Fibroblast of skin of scalp (primary cell): ENCODE data around the gene GLUD2. TPM values are rescaled to one million over a fixed set of nuclear protein-coding genes. Genes with fewer than 3 reads are reported as not detected.
A peak's percentile ranks its signal among the peaks of the same experiment; 100 is the strongest.
"Not testable (repeated sequence)": the region's sequence is repeated elsewhere in the genome, so short reads cannot be mapped to it uniquely, and the experiment has no call there.

ENCODE experiments used
- DNase-seq: peaks from one replicate; pipeline ENCODE4 v3.0.0-alpha.2; 2013
- polyA plus RNA-seq, 2 experiments: library from polyadenylated mRNA; unstranded; fragments of 120-200 nt; gene quantifications; one replicate each; pipeline ENCODE4 v1.2.1, GENCODE V29; 2013; ENCODE audit not compliant: insufficient read length in 2 of 2

The GLUD2 gene
- 2.0 TPM for polyA plus RNA-seq (2013, experiment 1 of 2; ENCODE audit: insufficient read length)
- 2.5 TPM for polyA plus RNA-seq (2013, experiment 2 of 2; ENCODE audit: insufficient read length)

DNA sequence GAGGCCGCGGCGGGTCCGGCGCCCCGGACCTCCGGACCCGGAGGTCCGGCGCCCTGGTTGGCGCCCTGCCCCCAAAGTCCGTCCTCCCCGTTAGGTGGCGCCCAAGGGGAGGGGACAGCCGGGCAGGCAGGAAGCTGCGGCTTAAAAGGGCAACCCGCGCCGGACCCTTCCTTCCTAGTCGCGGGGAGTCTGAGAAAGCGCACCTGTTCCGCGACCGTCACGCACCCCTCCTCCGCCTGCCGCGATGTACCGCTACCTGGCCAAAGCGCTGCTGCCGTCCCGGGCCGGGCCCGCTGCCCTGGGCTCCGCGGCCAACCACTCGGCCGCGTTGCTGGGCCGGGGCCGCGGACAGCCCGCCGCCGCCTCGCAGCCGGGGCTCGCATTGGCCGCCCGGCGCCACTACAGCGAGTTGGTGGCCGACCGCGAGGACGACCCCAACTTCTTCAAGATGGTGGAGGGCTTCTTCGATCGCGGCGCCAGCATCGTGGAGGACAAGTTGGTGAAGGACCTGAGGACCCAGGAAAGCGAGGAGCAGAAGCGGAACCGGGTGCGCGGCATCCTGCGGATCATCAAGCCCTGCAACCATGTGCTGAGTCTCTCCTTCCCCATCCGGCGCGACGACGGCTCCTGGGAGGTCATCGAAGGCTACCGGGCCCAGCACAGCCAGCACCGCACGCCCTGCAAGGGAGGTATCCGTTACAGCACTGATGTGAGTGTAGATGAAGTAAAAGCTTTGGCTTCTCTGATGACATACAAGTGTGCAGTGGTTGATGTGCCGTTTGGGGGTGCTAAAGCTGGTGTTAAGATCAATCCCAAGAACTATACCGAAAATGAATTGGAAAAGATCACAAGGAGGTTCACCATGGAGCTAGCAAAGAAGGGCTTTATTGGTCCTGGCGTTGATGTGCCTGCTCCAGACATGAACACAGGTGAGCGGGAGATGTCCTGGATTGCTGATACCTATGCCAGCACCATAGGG is at the start of gene GLUD2:
Gene GLUD2, plus strand, starts transcription at position 170 of the 979 bp plus-strand sequence. Its CDS starts 75 bp downstream, at position 245.
- peak; percentile 12 for DNase-seq

DNA sequence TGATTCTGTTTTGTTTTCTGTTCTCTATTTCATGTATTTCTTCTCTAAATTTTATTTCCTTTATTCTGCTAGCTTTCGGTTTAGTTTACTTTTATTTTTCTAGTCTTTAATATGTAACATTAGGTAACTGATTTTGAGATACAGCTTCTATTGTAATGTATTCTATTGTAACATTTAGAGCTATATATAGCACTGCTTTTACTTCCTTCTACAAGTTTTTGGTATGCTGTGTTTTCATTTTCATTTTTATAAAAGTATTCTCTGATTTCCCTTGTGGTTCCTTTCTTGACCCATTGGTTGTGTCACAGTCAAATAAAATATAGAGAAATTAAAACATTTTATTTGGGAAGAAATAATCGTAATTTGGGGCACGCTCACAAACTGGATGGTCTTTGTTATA is 48.0 kb upstream of the GLUD2 start:
- DNase-seq = no peak

DNA sequence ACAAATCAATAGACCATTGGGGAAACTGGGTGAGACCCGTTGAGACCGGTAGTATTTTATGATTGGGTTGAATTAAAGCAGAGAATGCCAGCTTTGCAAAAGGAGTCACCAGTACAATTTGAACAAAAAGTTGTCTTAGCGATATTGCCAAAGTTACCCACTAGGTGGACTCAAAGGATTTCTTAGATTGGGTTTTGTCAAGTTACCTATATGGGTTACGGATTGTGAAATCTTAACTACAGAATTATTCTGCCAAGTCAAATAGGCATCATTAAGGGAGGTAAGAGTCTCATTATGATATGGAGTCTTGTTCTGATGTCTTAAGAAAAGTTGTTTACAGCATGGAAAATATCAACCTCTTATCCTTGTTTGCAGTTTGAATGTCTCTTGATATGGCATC is 46.8 kb upstream of the GLUD2 start:
- DNase-seq = peak; percentile 4

DNA sequence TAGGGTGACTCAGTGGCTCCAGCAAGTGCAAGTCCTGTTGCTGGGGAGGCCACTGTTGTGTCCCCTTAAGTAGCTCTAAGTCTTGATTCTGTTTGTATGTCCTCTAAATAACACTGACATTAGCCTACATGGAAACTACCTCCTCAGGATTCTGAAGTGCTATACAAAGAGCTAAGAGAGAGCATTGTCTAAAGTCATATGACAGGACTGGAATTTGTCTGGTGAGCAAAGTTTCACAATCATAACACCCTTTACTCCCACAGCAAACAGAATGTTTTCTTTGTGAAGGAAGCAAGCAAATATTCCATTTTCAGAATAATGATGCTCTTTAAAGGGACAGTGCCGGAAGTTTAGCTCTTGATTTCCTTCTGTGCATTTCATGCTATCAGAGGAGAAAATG is 38.5 kb upstream of the GLUD2 start:
- no peak for DNase-seq

DNA sequence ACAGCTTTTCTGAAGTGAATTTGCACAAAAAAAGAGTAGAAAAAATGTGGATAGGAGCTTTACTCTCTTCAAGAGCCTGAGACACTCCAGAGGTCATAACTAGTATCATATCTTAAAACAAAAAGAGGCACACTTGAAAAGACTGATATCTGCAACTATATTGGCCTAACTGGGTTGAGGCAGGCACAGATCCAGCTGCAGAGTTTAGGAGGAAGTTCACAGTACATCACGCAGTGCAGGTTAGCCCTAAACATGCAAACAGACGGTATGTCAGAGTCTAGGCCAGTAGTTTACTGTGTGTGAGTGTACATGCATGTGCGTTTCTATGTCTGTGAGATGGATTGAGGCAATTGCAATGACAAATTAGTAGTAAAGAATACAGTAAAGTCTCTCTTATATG is 37.6 kb upstream of the GLUD2 start:
- no peak for DNase-seq

DNA sequence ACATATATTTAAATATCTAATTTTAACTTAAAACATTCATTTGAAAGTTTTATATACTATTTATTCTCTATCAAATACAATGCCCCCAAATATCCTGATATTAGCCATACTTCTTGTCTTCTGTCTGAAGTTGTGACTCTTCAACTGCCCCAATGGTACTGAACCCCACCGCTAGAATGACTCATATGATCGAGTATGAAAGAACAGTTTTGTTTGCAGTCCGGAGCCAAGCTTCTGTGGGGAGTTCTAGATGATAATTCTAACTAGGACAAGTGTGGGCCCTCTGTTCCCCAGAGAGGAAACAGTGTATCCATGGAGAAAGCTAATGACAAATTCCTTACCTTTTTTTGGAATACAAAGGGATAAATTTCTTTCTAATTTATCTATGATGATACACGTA is 37.2 kb upstream of the GLUD2 start:
- DNase-seq = no peak

DNA sequence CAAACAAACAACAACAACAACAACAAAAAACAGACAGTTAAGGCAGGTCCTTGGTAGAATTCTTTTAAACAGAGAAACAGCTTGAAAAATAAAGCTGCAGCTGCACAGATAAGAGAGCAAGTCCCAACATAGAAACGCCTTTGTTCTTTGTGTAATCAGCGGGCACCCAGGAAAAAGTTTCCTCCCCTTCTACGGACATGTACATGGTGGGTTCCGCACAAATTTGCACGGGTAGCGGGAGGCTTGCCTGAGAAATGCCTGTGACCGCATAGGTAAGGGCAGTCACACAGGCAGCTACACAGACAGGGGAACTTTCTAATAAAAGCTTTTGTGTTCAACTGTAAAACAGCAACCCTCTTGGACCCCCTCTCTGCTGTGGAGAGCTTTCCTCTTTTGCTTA is 36.2 kb upstream of the GLUD2 start:
- DNase-seq = no peak

DNA sequence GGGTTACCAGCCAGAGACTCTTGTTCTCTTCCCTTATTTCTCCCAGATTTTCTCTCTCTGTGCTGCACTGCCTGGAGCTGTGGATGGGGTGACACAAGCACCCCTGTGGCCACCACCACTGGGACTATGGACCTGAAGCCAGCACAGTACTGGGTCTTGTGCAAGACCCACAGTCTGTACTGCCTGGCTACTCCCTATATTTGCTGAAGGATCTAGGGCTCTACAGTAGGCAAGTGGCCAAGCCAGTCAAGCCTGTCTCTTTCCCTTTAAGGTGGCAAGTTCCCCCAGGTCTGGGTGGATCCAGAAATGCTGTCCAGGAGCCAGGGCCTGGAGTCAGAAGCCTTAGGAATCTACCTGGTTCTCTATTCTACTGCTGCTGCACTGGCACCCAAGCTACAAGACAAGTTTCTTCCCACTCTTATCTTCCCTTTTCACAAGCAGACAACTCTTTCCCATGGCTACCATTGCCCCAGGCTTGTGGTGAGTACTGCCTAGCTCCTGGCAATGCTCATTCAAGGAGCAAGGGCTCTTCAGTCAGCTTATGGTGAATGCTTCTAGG is 33.4 kb upstream of the GLUD2 start:
- no peak for DNase-seq

DNA sequence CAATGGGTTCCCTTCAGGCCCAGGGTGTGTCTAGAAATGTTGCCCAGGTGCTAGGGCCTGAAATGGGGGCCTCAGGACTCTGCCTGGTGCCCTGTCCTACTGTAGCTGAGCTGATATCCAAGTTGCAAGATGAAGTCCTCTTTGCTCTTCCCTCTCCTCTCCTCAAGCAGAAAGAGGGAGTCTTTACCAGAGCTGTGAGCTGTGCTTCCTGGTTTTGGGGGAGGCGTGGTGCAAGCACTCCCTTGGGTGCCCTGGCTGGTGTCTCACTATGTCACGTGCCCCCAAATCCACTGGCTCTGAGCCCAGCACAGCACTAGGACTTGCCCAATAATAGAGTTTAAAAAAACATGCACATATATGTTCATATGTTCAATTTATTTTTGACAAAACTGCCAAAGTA is 32.6 kb upstream of the GLUD2 start:
- no peak for DNase-seq

DNA sequence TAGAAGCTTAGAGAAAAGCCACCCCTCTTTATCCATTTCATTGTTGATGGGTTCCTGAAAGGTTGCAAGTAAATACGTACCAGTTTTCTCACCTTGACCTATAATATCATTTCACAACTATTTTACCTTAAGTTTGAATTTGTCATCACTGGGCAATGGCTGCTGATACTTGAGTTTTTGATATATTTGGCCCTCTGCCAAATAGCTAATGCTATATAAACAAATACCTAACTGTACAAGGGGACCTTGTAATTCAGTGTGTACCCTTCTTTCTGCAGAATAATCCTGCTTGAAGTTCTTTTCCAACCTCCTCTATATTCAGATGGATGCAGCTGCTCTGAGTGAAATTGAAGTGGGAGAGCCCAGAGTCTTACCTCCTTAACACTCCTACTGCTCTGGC is 19.0 kb upstream of the GLUD2 start:
- DNase-seq = no peak

DNA sequence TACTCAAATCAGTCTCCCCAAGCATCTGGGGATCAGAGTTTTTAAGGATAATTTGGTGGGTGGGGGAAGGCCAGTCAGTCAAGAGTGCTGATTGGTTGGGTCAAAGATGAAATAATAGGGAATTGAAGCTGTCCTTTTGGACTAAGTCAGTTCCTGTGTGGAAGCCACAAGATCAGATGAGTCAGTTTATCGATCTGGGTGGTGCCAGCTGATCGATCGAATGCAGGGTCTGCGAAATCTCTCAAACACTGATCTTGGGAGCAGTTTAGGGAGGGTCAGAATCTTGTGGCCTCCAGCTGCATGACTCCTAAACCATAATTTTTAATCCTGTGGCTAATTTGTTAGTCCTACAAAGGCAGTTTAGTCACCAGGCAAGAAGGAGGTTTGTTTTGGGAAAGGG is 17.3 kb upstream of the GLUD2 start:
- DNase-seq = no peak

DNA sequence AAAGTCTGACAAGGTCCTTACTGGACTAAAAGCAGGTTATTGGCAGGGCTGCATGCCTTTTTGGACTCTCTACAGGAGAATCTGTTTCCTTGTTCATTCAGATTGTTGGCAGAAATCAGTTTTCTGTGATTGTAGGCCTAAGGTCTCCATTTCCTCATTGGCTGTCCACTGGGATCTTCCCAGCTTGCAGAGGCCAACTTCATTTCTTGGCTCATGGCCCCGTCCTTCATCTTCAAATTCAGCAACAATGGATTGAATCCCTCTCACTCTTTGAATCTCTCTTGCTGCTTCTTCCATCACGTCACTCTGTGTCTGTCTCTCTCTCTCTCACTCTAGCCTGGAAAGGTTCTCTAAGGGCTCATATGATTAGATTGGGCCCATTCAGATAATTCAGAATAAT is 14.9 kb upstream of the GLUD2 start:
- no peak for DNase-seq

DNA sequence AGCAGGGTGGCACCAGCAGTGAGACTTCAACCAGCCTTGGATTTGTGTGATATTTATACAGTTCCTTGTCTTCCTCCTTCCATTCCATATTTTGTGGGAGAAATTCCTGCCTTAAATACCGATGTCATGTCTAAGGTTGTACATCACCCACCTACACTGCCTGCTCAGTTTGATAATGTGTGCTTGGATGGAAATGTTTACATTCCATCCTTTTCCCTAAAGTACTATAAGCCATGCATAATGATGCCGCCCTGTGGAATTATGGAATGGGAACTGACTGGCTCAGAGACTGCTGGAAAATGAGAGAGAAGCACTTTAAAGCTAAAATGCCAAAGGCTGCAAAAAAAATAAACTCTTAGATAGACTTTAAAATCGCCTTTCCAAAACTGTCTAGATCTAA is 11.3 kb upstream of the GLUD2 start:
- DNase-seq = peak; percentile 2

DNA sequence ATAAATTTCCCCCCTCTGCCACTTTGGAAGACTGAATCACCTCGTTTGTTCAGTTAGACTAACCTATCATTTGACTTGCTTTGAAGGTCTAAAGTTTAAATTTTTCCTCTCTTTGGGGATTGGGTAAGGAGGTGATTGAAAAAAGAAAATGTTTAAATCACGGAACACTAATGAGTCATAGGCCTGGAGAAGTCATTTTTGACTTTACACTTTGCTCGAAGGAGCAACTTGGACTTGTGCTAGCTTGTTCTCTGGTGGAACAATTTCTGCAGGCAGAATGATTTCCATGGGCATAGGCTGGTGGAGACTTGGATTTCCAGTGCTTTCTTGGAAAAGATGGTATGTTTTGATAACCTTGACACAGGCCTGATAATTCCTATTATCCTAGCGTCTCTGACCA is 10.5 kb upstream of the GLUD2 start:
- no peak for DNase-seq

DNA sequence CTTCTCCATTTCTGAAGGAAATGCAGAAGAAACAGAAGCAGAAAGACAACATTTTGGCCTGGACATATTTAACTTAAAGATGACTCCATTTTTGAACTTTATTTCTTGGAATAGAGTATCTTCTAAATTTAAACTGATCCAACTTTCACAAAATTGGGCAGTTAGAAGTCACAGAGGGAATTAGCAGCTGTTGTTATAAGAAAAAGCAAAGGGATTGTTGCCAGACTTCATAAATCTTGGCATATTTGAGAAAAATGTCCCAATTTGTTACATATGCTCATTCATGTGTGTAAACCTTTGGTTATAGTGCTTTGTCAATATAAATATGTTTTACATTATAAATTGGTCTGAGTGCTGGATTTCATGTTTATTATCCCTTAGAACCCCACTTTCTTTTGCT is 3.4 kb downstream of the GLUD2 start:
- no peak for DNase-seq

DNA sequence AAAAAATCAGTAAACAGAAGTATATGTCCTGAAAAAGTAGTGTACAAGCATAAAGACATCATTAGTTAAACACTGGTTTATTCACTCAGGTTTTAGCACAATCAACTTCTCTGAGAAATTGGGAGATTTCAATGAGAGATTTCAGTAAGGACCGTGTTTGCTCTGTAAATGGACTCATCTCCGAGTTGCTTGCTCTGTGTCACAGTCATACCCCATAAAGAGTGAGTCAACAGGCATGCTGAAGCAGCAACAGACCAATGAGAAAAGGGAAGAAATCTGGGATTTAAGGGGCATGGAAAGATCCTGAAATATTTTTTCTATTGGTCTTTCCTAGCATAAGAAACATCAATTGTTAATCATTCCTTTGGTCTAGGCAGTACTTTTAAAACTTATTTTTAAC is 4.7 kb downstream of the GLUD2 start:
- no peak for DNase-seq

DNA sequence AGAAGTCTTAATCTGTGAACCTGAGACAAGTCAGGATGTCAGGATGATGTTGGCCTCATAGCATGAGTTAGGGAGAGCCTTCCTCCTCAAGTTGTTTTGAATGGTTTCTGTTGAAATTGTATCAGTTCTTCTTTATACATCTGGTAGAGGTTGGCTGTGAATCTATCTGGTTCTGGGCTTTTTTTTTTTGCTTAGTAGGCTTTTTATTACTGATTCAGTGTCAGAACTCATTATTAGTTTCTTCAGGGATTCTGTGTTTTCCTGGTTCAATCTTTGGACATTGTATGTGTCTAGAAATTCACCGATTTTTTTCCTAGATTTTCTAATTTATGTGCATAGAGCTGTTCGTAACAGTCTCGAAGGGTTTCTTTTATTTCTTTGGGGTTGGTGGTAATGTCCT is 14.9 kb downstream of the GLUD2 start:
- no peak for DNase-seq

DNA sequence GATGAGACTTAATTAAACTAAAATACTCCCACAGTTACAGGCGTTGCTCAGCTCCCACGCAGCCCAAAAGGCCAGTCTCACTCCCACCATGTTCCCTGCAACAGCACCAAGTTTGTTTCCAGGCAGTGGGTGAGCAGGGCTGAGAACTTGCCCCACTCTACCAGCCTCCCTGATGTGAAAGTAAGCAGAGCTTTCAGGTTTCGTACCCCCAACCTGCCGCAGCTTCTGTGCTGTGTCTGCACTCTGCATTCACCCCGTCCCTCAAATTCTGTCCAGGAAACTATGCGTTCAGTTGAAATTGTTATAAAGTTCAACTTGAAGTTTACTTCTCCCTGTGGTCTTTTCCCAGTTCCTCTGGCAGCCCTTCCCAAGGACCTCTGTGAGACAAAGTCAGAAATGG is 17.2 kb downstream of the GLUD2 start:
- DNase-seq = no peak

DNA sequence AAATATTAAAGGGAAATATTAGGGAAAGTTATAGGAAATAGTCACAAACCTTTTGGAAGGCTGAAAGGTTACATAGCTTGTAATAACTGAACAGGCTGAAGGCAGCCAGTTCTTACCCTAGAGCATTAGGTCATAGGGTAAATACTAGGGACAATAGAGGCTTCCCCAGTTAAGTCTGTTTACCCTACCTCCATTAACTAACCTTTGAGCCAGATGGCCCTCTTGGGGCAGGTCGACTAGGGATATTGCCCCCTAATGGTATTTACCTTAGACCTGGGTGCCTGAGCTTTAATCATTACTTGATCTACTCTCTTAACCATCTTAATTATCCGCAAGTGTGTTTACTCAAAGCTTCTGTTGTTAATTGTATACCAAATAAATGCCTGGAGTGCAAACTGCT is 36.8 kb downstream of the GLUD2 start:
- not testable (repeated sequence) for DNase-seq

DNA sequence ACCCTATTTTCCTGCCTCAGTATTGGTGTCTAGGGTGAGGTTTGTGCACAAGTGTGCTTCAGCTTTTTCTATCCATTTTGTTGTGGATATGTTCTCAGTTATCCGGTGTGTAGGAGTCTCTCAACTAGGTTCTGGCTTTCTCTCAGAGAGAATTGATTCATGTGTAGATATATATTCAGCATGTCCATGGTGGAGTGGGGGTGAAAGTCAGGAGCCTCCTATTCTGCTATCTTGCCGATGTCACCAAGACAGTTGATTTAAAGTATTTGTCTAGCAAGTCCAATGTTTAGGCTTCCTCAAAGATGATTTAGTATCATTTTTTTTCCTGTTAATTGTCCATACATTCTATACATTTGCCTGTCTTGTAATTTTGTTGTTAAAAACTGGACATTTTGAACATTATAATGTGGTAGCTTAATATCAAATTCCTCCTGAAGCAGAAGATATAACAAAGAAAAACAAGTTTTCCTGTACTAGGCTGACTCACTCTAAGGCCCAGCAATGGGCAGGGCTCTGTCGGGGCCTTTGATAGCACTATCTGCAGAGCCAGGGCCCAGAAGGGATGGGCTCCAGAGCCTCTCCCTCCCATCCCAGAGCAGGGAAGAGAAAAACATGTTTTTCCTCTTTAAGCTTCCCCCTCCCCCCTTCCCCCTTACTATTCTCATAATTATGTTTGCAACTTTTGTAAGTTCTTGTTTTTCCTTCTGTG is 37.6 kb downstream of the GLUD2 start:
- no peak for DNase-seq

DNA sequence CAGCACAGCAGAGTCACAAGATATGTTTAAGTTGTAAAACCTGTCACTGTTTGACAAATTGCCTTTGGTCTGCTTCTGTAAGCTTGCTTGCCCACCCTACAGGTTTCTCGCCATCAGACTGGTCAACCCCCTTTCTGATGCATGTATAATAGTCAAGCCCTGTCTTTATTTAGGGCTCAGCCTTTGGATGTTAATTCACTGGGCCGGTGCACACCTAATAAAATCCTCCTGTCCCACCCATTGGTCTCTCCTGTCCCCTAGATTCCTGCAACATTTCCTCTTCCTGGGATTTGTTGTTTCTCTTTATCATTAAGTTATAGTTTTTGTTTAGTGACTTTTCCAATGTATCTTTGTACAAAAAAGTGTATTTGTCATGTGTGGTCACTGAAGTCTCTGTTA is 38.2 kb downstream of the GLUD2 start:
- no peak for DNase-seq

DNA sequence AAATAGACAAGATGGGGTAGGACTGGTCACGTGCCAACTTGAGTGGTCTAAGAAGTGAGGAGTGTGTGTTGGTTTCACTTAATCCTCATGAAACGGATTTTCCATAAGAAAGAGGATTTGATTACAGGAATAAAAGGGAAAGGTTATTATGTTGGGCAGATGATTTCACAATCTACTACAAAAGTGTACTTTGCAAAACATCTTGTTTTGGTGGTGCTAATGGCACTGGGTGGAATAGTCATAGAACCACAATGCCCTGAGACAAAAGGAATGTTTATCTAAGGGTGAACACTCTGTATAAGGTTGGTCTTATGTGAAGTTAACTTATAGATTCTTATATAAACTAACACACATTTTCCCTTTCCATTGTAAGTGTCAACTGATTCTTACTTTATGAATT is 45.6 kb downstream of the GLUD2 start:
- DNase-seq = no peak
